ENCODE data around the gene ZBTB9. TPM values are rescaled to one million over a fixed set of nuclear protein-coding genes. Genes with fewer than 3 reads are reported as not detected.

The ZBTB9 gene
- total RNA-seq, 1 experiment from 2014 or later = 14.2 TPM

DNA sequence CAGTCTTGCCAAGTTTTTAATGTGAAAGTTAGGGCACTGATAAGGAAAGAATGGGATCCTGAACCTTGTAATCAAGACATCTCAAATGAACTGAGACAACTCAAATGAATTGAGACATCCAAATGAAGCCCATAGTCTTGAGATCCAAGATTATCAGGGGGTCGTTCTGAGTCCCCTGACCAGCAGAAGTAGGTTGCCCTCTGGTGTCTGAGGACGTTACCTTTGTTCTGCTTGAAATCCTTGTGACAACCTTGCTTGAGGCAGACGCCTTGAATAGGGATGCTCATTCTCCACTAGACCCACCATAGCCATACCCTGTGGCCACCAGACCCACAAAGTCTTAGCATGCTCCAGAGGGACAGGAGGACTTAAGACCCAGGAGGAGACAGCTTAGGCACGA is 37.7 kb downstream of the ZBTB9 start:
- ATAC-seq = peak; percentile 27; the same call in 1 of the 2 replicates
- Histone ChIP-seq H3K4me2 (ENCODE audit: low read length) (no peak overlapping the region), H3K9me2 (ENCODE audit: insufficient read depth) (no peaks in the 10 kb centered on the region), H3K79me2 (ENCODE audit: insufficient read depth, low read length) (no peaks in the 10 kb centered on the region), H3K9me3 (ENCODE audit: control insufficient read depth in 1 of 2, insufficient read depth in 1 of 2, low read depth in 1 of 2, low read length in 2 of 2) (no peaks in the 10 kb centered on the region), H3K36me3 (ENCODE audit: control insufficient read depth in 1 of 2, insufficient read depth in 2 of 2, low read length in 2 of 2) (no peaks in the 10 kb centered on the region), H3K4me3 (replicated peaks in 1 of 2; ENCODE audit: low read depth in 1 of 2, low read length in 2 of 2) (no peak overlapping the region), H3K27me3 (ENCODE audit: insufficient read depth, low read length) (no peaks in the 10 kb centered on the region), H4K20me1 (ENCODE audit: insufficient read depth) (no peaks in the 10 kb centered on the region), H3K4me1 (ENCODE audit: control insufficient read depth in 1 of 2, insufficient read depth in 2 of 2, low read length in 2 of 2) (peaks cover 0 to 3% of the 10 kb centered on the region in 2 experiments; a peak in 1 of 4 replicates), H3K27ac (ENCODE audit: low read depth, low read length) (no peak overlapping the region), H3K9ac (ENCODE audit: low read length) (no peak overlapping the region), H2AFZ (ENCODE audit: low read depth, low read length, poor library complexity, severe bottlenecking) (no peak overlapping the region)
- TF ChIP-seq ZNF274 (IDR thresholded peaks at IDR 0.05; ENCODE audit: low read depth, low read length) = no peak
- TF ChIP-seq CTCF (IDR thresholded peaks at IDR 0.05 in 2 of 3, conservative IDR thresholded peaks at IDR 0.05 in 1 of 3; ENCODE audit: borderline replicate concordance in 1 of 3, insufficient read depth in 1 of 3, low read depth in 2 of 3, low read length in 2 of 3) = peak in 2 of 3 experiments; percentile 17 to 25; a peak in 2 of 6 replicates
- TF ChIP-seq RAD21 (IDR thresholded peaks at IDR 0.05; ENCODE audit: low read depth) = peak; percentile 49
- no TSS peak for BruUV-seq (replicated peaks)
- CTCF ChIA-PET = no interaction called here
- no peak for DNase-seq (ENCODE audit: low read depth, low spot score)
- POLR2A ChIA-PET = no interaction called here
- intact Hi-C loops (cut with micrococcal nuclease) = no loop called here
- RAD21 ChIA-PET (ENCODE audit: low non-redundant PET in 1 of 2, low total read pairs in 2 of 2, uncharacterized antibody in 2 of 2, unreplicated experiment in 2 of 2) = no interaction called here

DNA sequence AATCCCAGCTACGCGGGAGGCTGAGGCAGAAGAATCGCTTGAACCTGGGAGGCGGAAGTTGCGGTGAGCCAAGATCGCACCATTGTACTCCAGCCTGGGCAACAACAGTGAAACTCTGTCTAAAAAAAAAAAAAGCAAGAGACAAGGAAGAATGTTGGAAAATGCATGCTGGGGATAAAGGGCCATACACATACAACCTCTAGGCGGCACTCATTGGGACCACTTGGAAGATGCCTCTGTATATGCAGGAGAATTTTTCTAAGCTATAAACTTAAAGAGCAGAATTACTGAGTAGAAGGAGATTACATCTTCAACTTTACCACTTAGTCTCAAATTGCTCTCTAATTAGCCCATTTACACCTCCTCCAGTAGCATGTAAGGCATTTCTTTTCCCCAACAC is 42.8 kb downstream of the ZBTB9 start:
- Histone ChIP-seq H3K9me2 (ENCODE audit: insufficient read depth) (no peaks in the 10 kb centered on the region), H3K79me2 (ENCODE audit: insufficient read depth, low read length) (no peaks in the 10 kb centered on the region), H3K4me1 (ENCODE audit: control insufficient read depth in 1 of 2, insufficient read depth in 2 of 2, low read length in 2 of 2) (no peaks in the 10 kb centered on the region), H3K9me3 (ENCODE audit: control insufficient read depth in 1 of 2, insufficient read depth in 1 of 2, low read depth in 1 of 2, low read length in 2 of 2) (no peaks in the 10 kb centered on the region), H4K20me1 (ENCODE audit: insufficient read depth) (no peaks in the 10 kb centered on the region), H3K4me3 (replicated peaks in 1 of 2; ENCODE audit: low read depth in 1 of 2, low read length in 2 of 2) (no peak overlapping the region), H3K27ac (ENCODE audit: low read depth, low read length) (no peak overlapping the region), H3K9ac (ENCODE audit: low read length) (no peak overlapping the region), H3K4me2 (ENCODE audit: low read length) (no peak overlapping the region), H3K27me3 (ENCODE audit: insufficient read depth, low read length) (no peaks in the 10 kb centered on the region), H3K36me3 (ENCODE audit: control insufficient read depth in 1 of 2, insufficient read depth in 2 of 2, low read length in 2 of 2) (no peaks in the 10 kb centered on the region), H2AFZ (ENCODE audit: low read depth, low read length, poor library complexity, severe bottlenecking) (no peak overlapping the region)
- DNase-seq (ENCODE audit: low read depth, low spot score) (no peak), ATAC-seq (no peak)
- POLR2A ChIA-PET = no interaction called here
- CTCF ChIA-PET = no interaction called here
- intact Hi-C loops (cut with micrococcal nuclease) = no loop called here
- BruUV-seq (replicated peaks) = no TSS peak
- no peak for TF ChIP-seq TCF7L2 (IDR thresholded peaks at IDR 0.05; ENCODE audit: borderline replicate concordance, extremely low read depth, insufficient read depth, insufficient read length)
- no peak for TF ChIP-seq CEBPB (IDR thresholded peaks at IDR 0.05; ENCODE audit: low read depth)
- TF ChIP-seq EZH2 (IDR thresholded peaks at IDR 0.05) = no peak
- no peak for TF ChIP-seq ZFX (IDR thresholded peaks at IDR 0.05)
- TF ChIP-seq JUND (IDR thresholded peaks at IDR 0.05) = no peak
- no peak for TF ChIP-seq ATF3 (IDR thresholded peaks at IDR 0.05)
- no peak for TF ChIP-seq EGR1 (IDR thresholded peaks at IDR 0.05; ENCODE audit: low read depth)
- TF ChIP-seq POLR2AphosphoS5 (IDR thresholded peaks at IDR 0.05; ENCODE audit: low read depth, low read length) = no peak
- no peak for TF ChIP-seq RAD21 (IDR thresholded peaks at IDR 0.05; ENCODE audit: low read depth)
- TF ChIP-seq, protein P1, sequence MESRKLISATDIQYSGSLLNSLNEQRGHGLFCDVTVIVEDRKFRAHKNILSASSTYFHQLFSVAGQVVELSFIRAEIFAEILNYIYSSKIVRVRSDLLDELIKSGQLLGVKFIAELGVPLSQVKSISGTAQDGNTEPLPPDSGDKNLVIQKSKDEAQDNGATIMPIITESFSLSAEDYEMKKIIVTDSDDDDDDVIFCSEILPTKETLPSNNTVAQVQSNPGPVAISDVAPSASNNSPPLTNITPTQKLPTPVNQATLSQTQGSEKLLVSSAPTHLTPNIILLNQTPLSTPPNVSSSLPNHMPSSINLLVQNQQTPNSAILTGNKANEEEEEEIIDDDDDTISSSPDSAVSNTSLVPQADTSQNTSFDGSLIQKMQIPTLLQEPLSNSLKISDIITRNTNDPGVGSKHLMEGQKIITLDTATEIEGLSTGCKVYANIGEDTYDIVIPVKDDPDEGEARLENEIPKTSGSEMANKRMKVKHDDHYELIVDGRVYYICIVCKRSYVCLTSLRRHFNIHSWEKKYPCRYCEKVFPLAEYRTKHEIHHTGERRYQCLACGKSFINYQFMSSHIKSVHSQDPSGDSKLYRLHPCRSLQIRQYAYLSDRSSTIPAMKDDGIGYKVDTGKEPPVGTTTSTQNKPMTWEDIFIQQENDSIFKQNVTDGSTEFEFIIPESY (IDR thresholded peaks at IDR 0.05; ENCODE audit: extremely low read depth, insufficient replicate concordance, low read length) = no peak
- TF ChIP-seq SIN3A (IDR thresholded peaks at IDR 0.05; ENCODE audit: low read depth) = no peak
- RAD21 ChIA-PET (ENCODE audit: low non-redundant PET in 1 of 2, low total read pairs in 2 of 2, uncharacterized antibody in 2 of 2, unreplicated experiment in 2 of 2) = no interaction called here

Data from HCT116 (cell line).